HG03575 (cell line): ENCODE data around the gene UBE3C.
"Not testable (repeated sequence)": the region's sequence is repeated elsewhere in the genome, so short reads cannot be mapped to it uniquely, and the experiment has no call there.

ENCODE experiments used
- ATAC-seq: cut with Tn5 transposase; IDR thresholded peaks from one replicate; pipeline ENCODE4 v1.9.1; 2021; ENCODE audit not compliant: unreplicated experiment, insufficient number of reproducible peaks, low FRiP score; ENCODE audit errors: extremely low read depth

Gene UBE3C

DNA sequence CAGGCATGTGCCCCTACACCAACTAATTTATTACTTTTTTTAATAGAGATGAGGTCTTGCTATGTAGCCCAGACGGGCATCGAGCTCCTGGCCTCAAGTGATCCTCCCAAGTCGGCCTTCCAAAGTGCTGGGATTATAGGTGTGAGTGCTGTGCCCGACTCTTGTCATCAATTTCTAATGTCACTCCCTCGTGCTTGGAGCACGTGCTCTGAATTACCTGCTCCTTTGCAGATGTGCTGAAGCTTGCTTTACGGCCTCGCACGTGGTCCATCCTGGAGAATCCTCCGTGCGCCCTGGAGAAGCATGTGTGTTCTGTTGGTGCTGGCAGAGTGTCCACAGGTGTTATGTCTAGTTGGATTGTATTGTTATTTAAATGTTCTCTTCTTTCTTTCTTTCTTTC, 11.8 kb upstream of the UBE3C start:
- ATAC-seq = no peak

DNA sequence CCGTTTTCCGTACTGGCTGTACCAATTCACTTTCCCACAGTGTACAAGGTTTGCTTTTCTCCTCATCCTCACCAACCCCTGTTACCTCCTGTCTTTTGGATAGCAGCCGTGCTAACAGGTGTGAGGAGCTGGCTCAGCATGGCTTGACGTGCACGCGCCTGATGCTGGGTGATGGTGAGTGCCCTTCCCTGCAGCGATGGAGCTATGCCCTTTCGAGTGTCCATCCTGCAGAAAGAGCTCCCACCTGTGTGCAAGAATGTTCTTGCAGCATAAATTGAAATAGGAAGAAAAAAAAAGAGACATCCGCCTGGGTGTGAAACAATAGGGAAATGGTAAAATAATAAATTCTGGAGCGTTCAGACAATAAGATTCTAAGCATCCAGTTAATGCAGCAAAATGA, 9.5 kb upstream of the UBE3C start:
- no peak for ATAC-seq

DNA sequence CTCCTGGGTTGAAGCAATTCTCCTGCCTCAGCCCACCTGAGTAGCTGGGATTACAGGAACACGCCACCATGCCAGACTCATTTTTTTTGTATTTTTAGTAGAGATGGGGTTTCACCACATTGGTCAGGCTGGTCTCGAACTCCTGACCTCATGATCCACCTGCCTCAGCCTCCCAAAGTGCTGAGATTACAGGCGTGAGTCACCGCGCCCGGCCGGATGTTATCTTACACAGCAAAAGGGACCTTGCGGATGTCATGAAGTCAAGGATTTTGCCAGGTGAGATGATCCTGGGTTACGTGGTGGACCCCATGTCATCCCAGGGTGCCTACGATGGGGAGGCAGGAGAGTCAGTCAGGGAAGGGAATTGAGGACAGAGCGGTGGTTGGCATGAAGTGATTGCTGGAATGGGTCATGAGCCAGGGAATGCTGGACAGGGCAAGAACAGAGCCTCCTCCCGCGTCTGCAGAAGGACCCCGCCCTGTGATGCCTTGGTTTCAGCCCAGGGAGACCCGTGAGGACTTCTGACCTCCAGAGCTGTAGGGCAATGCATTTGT, 8.7 kb upstream of the UBE3C start:
- ATAC-seq = no peak

DNA sequence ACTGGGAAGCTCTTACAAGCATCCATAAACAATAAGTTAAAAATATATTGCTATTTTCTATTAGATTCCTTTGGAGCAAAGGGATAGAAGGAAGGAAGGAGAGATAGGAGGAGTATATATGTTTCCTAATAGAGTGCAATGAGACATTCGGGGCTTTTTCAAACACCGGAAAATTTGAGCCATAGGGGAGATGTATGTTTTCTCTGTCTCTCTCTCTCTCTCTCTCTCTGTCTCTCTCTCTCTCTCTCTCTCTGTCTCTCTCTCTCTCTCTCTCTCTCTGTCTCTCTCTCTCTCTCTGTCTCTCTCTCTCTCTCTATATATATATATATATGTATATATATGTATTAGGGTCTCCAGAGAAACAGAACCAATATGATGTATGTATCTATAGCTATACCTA, 7.9 kb upstream of the UBE3C start:
- not testable (repeated sequence) for ATAC-seq

DNA sequence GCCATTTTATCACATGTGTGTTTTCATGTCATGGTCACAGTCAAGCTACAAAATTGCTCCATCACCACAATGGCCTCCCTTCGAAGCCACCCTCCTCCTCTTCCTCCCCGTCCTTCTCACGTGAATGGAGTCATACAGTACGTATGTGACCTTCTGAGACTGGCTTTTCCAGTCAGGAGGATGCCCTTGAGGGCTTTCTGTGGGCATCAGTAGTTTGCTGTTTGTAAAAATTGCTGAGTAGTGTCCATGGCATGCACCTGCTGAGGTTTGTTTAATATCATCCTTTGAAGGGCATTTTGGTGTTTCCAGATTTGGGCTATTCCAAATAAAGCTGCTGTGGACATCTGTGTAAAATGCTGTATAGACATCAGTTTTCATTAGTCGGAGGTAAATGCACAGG, 5.9 kb upstream of the UBE3C start:
- ATAC-seq = no peak

DNA sequence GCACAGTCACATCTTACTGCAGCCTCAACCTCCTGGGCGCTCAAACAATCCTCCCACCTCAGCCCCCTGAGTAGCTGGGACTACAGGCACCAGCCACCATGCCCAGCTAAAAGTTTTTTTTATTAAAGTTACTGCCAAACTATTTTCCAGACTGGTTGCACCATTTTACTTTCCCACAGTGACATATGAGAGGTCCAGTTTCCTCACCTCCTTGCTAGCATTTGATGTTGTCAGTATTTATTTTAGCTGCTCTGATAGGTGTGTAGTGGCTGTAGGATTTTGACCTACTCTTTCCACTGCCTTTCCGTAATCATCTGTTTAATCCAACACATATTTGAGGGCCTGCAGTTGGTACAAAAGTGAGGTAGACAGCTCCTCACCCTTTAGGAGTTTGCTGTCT, 5.4 kb upstream of the UBE3C start:
- ATAC-seq = no peak

DNA sequence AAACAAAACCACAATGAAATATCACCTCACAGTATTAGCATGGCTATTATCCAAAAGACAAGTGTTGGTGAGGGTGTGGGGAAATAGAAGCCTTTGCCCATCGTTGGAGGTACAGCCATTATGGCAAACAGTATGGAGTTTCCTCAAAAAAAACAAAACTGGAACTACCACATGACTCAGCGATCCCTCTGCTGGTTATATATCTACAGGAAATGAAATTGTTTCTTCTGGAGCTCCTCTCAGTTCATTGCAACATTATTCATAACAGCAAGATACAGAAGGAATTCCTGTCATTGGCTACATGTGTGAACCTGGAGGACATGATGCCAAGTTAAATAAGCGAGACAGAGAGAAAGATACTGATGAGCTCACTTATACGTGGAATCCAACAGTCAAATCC, 2.4 kb upstream of the UBE3C start:
- no peak for ATAC-seq

DNA sequence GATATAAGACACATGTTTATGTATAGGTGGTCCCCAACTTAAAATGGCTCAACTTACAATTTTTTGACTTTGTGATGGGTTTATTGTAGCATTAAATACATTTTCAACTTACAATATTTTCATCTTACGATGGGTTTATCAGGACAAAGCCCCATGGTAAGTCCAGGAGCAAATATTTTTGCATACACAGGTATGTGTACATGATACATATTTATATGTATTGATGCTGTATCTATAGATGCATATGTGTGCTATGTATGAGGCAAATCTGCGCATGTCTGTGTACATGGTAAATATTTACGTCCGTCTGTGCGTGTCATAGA, 664 bp upstream of the UBE3C start:
- ATAC-seq = no peak

DNA sequence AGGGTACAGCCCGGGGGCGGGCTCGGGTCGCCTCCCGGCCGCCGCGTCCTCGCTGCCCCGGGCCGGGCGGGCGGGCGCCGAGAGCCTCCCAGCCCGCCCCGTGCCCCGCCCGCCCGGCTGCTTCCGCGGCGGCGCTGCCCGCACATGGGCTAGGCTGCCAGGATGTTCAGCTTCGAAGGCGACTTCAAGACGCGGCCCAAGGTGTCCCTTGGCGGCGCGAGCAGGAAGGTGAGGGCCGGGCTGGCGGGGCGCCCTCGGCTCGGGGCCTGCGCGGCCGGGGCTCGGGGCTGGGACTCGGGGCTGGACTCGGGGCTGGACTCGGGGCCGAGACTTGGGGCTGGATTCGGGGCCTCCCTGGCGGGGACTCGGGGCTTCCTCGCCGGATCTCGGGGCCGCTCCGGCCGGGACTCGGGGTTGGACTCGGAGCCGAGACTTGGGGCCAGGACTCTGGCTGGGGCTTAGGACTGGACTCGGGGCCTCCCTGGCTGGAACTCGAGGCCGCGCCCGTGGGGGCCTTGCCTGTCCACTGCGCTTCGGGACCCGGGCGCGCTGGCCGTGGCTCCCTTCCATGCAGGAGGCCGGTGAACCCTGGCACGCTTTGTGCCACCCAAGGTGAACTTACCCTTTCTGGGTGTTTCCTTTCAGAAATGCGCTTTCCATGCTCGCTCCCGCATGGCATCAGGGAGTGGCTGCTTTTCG, 534 bp downstream of the UBE3C start:
- ATAC-seq = no peak

DNA sequence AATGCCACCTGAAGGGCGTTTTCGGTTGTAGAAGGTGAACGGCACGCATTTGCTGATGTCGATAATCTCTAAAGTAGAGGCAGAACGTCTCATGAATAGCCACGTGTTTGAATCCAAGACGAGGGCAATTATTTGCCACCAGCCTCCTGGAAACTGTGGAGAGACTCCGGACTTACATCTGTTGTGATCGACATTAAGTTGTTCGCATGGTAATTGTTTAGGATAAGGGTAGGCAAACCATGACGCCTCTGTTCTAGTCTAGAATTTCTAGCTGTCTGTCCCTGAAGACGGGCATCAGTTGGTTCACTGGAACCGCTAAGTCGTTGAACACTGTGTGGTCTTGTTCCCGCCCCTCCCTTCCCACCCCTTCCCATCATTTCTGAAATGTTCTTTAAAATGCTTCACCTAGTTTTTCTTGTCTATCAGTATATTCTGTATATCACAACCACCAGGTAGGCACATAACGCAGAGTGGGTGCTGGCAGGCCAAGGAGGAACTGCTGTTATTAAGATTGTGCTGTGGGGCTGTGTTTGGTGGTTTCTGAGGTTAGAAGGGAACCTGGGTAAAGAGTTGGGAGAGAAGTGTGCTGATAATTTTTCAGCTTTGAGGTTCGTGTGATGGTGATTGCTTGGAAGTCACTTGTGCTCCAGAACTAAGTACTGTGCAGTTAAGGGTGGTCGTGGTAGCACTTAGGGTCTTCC, 1.2 kb downstream of the UBE3C start:
- no peak for ATAC-seq

DNA sequence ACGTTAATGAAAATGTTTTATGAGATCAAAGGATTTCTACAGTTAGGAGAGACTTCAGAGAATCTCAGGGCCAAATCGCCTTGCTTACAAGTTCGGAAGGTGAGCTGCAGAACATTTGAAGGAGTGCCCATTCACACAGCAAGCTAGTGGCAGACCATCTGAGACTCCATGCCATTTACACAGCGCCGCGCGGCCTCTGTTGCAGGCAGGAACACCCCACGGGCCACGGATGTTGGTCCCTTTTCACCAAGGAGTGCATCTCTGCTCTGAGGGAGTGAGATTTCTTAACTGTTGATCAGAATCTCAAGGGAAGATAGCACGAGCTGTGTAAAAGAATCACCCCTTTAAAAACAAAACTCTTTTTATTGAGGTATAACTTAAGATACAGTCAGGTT, 1.8 kb downstream of the UBE3C start:
- ATAC-seq = no peak

DNA sequence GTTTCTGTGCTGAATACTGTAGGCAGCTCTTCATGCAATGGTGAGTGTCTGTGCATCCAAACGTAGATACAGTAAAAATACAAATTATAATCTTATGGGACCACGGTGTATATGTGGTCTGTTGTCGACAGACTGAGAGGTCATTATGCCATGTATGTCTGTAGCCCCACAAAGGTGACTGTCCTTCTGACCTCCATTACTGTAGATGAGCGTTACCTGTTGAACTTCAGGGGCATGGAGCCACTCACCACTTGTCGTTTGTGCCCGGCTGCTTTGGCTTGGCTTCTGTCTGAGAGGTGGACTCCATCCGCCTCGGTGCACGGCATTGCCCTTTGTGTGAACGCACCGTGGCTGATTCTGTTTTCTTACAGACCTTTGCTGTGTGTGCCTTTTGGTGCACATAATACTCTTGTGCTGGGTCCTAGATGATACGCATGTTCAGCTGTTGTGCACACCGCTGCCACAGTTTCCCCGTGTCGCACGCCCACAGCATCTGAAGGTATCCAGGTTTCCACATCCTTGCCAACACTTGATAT, 2.9 kb downstream of the UBE3C start:
- no peak for ATAC-seq

DNA sequence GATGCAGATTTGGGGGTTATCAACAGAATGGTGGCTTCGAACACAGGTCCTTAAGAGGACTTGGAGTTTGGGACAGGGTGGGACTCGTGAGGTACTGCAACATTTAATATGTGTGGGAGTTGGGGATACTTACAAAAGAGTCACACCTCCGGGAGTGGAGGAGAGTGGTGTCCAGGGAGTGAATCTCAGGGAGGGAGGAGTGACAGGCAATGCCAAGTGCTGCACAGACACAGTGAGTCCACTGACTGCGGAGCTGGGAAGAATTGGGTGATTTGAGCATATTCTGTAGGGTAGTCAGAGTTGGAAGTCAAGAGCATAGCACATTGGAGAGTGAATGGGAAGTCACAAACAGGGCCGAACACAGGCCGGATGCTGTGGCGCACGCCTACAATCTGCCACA, 5.1 kb downstream of the UBE3C start:
- ATAC-seq = no peak

DNA sequence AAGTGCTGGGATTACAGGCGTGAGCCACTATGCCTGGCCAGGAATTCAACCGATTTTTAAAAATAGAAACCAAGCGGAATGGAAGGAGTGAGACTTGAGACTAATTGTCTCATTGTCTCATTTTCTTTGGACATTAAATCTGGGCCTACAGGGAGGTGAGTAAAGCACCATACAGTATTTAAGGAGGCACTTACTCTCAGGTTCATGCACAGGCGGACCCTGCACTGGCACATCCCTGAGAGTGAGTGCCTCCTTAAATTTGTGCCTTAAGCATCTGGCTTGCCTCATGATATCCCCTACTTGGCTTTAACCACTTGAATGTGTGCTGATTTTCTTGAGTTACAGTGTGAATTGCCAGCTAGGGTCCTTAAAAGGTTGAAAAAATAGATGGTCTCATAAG, 10.6 kb downstream of the UBE3C start:
- ATAC-seq = no peak

DNA sequence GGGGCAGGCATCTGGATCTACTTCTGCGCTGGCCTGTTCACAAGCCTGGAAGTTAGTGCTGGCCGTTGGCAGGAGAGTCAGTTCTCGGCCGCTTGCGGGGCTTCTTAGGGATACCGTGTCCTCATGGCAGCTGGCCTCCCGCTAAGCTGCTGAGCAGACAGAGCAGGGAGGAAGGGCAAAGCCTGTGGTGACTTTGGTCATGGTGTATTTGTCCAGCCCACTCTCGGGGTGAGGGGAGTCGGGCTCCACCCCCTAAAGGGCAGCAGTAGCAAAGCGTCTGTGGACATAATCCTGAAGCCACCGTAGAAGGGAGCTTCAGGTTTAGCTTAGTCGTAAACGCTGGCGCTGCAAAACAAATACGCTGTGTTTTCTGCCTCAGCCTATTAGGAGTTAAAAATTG, 12.2 kb downstream of the UBE3C start:
- no peak for ATAC-seq

DNA sequence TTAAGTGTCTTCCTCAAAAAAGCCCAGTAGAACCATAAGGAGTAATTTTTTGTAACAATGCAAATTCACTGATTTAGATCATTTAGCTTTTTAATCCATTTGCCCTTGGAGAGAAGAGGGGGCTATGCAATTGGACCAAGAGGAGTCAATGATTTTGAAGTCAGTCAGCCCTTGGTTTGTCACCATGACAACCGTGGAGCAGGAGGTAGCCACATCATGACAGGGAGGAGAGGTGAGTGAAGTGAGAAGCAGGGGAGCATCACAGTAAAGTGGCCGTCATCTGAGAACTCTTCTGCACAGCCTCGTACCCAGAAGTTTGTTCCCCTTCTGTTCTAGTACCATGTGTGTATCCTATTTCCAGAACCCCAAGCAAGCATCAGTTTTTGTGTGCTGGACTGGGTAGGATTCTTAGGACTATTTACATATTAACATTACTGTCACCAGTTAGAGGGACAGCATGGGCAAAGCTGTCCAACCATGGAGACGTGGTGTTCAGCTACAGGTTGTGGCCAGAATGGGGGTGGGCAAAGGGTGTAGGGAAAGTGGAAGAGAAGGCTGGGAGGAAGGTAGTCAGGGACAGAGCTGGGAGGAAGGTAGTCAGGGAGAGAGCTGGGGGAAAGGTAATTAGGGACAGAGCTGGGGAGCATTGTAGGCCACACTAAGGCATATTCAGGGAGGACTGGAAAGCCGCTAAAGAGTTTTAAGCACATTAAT, 13.1 kb downstream of the UBE3C start:
- ATAC-seq = no peak

DNA sequence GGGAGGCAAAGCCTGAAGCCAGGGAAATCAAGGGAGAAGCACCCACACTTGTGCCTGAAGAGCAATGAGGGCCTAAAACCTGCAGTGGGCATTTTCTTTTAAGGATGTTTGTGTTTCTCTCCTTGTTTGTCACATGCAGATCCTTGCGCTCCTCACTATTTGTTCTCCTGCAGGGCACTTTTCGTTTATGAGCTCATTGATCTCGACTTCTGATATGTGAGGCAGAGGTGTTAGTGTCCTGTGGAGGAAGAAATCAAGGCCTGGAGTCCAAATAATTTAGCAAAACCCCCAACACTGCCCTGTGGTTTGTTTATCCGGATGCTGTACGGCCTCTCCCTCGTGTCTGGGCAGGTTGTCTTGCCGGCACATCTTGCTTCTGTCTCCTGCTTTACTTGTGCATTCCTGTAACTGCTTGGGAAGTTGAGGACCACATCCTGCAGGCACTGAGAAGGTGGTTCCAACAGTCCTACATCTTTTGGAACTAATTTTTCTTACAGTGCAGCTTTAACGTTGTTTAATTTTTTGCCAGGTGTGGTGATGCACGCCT, 13.7 kb downstream of the UBE3C start:
- ATAC-seq = no peak

DNA sequence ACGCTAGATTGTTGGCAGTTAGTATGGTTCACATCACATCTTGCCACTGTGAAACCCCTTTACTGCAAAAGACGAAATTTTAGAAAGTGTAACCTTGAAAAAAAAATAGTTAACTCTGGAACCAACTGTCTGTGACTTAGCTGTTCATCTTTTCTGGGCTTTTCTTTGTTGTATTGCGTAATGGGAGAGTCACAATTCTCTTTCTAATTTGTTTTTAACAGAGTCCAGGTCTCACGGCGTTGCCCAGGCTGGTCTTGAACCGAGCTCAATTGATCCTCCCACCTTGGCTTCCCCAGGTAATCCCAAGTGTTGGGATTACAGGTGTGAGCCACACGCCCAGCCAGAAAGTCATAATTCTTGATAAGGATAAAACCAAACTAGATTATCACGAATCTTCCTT, 14.5 kb downstream of the UBE3C start:
- ATAC-seq = no peak

DNA sequence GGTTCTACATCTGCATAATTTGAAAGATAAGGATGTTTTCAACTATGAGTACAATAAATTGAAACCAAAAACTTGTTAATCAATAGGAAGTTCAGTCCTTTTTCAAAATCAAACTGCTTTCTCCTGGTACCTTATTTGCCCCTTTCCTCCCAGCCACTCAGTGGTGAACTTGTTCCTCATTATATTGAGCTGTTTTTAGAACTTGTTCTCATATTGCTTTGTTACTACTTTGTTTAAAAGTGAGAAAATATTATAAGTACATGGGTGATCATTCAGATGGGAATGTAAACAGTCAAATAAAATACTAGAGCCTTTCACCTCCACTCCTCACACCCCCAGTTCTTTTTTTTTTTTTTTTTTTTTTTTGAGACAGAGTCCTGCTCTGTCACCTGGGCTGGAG, 17.2 kb downstream of the UBE3C start:
- ATAC-seq = no peak

DNA sequence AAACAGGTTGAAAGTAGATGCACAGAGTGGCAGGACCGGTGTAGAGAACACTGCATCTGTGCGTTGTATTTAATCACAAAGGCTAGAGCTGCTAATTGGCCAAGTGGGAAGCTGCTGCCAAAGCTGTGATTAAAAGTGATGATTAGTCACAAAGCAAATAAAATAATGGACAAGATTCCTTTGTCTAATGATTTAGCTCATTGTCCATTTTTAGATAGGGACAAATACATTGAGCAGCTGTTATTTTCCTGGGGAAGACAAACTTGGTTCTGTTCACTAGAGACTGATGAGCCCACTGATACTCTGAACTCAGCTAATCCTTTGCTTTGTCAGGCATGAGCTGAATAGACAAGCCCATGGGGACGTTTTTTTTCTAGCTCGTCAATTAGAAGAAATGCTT, 19.7 kb downstream of the UBE3C start:
- ATAC-seq = no peak
